HTERT RPE-1 (cell line): ENCODE measurements around the gene MX2.

ENCODE experiments used
- in situ Hi-C: fragments of 300-500 bp; cut with MboI; formaldehyde crosslinking; loops from 4 replicates; pipeline ENCODE4 v1.14.3; 2020; ENCODE audit warnings: low sequenced_read_pairs

Gene MX2

DNA sequence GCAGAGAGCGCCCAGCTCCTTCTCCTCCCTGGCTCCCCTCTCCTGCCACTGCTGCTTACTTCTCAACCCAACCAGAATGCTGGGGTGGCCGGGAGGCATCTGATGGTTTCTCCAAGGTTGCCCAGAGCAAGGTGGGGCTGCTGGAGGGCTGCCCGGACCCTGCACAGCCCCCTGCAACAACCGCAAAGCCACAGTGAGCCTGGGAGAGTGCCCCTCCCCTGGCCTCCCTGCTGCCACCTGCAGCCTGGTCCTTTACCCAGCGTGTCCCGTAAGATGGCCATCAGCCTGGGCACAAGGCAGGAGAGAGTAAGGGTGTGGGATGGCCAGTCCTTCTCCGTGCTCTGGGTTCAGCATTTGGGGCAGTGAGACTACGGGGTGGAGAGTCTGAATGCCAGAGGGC lies 17.0 kb downstream of the MX2 start:
- in situ Hi-C loops, result no loop called here

DNA sequence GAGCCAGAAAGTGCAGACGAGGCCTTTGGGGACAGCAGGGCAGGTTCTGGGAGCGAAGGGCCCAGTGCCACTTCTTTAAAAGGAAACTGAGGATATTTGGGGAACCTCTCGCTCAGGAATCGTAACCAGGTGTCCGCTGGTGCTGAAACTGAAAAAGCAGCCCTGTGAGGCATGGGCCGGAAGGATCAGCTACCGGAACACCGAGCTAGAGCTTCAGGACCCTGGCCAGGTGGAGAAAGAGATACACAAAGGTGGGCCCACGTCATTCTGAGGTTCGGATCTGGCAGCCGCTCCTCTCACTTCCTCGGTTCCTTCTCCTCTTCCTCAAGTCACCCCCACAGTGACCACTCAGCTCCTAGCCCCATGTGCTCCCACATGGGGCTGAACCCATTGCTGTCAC lies 18.1 kb downstream of the MX2 start:
- in situ Hi-C loops, result no loop called here

DNA sequence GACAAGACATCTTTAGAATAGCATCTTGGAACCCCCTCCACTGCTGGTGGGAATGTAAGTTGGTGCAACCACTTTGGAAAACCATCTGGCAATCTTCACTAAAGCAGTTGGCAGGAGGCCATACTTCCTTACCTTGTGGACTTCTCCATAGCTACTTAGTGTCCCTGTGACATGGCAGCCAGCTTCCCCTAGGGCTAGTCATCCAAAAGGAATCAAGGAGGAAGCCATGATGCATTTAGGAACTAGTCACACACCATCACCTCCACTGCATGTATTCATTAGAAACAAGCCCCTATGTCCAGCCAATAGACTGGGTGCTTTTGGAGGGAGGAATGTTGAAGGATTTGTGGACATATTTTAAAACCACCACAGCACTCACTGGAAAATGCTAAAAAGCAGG lies 19.9 kb downstream of the MX2 start:
- in situ Hi-C loops, result no loop called here

DNA sequence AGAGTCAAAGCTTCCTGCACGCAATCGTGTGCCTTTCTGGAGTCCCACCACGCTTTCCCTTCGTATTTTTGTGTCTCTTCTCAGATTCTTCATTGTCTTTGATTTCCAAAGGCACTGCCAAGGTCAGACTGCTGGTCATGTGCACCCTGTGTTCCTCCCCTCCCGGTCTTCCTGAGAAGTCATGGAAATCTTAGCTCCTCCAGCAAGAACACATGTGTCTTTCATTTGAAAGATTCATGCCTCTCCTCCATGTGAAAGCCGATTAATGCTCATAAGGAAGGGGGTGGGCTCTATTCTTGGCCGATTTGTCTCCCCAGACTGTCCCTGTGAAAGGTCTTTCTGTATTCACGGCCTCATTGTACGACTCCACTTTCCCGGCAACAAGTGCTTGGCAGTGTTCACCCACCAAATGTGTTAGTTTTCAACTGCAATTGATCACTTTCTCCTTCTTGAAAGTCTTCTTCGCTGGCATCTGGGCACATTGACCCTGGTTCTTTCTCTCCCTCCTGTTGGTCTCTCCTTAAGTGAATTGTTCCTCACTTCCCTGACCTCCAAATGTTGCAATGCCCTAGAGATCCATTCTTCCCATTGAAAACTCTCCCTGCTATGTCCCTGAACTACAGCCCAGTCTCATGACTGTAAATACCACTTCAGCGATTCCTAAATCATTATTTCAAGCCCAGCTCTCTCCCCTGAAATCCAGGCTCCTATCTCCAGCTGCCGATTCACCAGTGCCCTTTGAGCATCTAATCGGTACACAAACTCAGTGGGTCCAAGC lies 25.4 kb downstream of the MX2 start:
- in situ Hi-C loops, result no loop called here

DNA sequence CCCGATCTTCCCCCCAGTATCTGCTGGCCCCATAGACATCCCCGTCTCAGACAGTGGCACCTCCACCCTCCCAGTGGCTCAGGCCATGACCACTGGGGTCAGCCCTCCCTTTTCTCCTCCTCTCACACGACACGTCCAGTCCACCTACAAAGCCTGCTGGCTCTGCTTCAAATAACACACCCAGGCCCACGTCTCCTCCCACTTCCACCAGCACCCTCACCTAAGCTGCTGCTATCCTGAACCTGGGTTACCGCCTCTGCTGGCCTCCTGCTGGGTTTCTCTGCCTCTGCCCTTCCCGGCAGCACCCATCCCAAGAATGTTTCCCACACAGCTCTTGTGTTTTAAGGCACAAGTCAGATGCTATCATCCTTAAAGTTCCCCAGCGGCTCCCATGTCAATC lies 26.0 kb downstream of the MX2 start:
- in situ Hi-C loops, result no loop called here

DNA sequence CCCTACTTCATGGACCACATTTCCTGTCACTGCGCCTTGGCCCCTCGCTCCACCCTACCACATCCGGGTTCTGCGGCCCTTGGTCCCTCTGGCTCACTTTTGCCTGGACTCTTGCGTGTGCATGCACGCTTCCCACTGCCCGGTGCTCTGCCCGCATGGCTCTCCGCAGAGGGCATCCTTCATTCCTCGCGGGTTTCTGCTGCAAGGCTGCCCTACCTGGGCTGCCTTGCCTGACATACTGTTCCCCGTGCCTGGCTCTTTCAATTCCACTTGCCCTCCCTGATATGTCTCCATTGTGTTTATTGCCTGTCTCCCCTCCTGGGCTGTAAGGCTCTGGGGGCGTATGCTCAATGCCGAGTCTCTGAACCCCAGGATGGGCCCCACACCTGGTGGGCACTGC lies 26.4 kb downstream of the MX2 start:
- in situ Hi-C loops, result no loop called here

DNA sequence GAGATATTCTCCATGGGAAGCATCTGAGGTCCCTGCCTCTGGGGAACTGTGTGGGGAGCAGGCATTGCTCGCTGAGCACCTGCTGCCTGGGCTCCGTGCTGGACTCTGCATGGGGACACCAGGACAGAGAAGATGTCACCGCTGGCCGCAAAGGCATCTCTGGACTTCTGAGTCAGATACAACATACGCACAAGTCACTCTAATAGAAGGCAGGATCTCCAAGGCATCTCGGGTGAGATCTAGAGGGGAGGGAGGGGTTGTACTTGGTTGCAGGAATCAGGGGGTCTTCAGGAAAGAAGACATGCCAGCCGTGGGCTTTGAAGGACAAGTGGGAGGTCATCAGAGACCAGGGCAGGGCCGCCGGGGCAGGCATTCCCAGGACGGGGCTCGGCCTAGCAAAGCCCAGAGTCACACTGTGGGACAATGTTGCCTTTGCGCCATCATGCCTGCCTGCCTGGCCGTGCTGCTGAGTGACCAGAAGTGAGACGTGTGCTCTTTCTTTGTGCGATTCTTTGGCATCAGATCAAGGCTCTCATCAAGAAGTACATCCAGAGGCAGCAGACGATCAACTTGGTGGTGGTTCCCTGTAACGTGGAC lies 28.3 kb downstream of the MX2 start:
- in situ Hi-C loops, result no loop called here

DNA sequence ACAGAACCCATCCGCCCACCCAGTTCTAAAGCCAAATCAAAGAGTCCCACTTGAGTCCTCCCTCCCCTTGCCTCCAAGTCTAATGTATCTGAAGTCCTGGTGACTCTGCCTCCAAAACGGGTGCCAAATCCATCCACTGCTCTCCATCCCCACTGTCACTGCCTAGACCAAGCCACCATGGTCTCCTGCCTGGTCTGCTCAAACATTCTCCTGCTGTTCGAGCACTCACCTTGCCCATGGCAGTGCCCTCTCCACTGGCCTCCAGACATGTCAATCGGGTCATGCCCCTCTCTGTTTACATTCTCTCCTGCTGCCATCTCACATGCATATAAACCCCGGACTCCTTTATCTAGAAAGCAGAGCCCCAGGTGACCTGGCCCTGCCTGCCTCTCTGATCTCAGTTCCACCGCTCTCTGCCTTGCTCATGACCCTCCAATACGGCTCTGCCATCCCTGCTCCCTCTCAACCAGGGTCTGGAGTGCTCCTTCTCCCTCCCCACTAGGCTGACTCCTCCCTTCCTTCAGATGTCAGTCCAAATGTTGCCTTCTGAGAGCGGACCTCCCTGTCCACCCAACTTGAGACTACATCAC lies 32.1 kb downstream of the MX2 start:
- in situ Hi-C loops, result no loop called here

DNA sequence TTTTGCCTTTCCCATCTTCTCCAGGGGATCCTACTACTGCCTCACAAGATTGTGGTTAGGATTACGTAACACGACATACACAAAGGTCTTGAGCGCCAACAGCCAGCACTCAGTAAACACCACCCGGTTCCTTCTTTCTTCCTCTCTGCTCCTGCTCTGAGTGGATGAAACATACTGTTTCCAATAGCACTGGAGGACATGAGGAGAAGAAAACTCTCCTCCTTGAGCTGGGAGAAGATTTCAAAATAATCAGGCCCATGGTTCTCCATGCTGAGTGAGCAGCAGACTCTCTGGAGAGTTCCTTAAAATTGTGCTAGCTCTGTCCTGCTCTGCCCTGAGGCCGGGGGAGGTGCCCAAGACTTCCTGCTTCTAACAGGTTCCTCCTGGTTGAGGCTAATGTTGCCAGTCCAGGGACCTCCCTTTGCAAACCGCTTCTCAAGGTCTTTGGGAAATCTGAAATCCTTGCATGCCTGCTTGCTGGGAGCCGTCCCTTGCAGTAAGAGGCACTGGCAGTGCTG lies 34.8 kb downstream of the MX2 start:
- in situ Hi-C loops, result no loop called here

DNA sequence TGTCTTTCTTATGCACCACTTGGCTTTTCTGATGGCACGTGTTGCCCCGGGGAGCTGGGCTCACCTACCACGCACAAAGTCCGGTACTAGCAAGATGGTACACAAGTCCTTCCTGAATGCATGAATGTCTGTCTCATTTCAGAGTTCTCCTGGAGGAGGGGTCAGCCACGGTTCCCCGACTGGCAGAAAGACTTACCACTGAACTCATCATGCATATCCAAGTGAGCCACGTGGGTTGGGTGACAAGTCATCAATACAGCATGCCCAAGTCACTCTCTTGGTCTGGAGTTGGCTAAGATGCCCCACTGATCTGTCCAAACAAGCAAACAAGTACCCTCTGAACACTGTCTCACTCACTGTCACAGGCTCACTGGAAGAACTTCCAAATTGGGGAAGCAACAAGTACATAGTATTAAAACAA lies 35.7 kb downstream of the MX2 start:
- in situ Hi-C loops, result no loop called here

DNA sequence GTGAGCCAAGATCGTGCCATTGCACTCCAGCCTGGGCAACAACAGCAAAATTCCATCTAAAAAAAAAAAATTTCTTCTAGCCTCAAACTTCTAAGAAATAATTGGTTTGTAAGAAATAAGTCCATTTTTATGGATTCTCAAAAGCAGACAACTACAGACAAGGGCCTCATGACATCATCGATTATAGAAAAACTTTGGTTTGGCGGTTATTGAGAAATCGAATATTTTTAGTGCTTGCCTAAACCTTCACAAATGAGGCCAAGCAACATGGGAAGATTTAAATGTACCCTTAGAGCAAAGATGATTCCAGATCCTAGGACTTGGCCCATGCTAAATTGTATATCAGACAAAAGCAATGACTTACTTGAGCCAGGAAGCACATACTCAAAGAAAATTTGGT lies 36.4 kb downstream of the MX2 start:
- in situ Hi-C loops, result no loop called here

DNA sequence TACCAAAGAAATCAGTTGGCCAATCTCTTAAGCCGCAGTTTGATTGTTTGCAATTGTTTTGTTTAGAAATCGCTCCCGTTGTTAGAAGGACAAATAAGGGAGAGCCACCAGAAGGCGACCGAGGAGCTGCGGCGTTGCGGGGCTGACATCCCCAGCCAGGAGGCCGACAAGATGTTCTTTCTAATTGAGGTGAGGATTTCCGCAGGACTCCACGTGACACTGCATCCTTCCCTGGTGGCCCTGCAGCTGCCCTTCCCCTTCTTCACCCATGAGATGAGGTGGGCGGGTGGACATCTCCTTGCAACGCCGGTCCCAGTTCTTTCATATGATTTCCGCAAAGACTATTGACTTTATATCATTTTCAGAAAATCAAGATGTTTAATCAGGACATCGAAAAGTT lies 37.0 kb downstream of the MX2 start:
- in situ Hi-C loops, result no loop called here

DNA sequence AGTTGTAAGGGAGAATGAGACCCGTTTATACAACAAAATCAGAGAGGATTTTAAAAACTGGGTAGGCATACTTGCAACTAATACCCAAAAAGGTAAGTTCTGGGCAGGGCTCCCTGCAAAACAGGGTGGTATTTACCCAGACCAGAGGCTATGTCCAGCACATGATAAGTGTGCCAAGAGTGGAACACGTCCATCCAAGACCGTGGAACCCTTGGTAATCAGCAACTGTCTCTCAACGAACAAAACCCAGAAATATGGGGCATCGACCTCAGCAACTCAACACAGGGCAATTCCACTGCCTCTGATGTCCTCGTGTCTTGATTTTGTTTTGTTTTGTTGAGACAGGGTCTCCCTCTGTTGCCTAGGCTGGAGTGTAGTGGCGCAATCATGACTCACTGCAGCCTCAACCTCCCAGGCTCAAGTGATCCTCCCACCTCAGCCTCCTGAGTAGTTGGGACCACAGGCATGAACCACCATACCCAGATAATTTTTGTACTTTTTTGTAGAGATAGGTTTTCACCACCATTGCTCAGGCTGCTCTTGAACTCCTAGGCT lies 37.5 kb downstream of the MX2 start:
- in situ Hi-C loops, result no loop called here

DNA sequence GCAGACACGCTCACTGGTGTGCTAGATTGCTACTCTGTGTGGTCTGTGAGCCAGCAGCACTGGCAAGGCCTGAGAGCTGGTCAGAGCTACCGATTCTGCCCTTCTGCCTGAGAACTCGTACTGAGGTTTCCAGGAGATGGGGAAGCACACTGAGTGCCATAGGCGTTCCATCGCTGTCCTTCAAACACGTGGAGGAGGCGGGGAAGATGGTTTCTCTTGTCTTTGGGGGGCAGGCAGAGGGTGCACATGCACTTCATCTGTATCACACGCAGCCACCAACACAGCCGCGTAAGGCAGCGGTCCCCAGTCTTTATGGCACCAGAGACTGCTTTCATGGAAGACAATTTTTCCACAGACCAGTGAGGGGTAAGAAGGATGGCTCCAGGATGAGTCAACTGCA lies 40.4 kb downstream of the MX2 start:
- in situ Hi-C loops, result no loop called here

DNA sequence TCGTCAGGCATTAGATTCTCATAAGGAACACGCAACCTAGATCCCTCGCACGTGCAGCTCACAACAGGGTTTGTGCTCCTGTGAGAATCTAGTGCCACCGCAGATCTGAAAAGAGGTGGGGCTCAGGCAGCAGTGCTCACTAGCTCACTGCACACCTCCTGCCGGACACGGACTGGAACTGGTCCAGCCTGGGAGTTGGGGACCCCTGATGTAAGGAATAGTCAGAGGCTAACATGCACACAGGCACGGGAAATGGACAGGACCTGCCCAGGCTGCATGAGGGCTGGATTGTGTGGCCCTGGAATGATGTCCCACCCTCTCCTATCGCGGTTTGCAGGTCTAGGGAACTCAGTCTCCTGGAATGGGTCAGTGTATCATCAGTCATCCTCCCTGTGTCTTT lies 41.0 kb downstream of the MX2 start:
- in situ Hi-C loops, result no loop called here

DNA sequence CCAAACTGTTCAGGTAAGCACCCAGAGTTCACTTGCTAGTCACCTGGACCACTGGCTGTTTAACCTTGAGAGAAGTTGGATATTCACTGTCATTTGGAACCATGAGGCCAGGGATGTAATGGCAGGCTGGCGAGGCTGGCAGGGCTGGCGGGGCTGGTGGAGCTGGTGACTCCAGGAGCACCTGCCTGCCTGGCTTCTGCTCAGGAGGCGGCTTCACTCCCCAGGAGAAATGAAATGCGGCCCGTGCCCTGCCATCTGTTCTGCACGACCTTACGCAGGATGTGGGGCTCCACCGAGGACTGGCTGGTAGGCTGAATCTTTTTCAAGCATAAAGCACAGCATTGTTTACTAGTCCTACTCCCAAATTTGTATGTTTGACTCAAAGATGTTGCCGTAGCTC lies 41.5 kb downstream of the MX2 start:
- in situ Hi-C loops, result no loop called here

DNA sequence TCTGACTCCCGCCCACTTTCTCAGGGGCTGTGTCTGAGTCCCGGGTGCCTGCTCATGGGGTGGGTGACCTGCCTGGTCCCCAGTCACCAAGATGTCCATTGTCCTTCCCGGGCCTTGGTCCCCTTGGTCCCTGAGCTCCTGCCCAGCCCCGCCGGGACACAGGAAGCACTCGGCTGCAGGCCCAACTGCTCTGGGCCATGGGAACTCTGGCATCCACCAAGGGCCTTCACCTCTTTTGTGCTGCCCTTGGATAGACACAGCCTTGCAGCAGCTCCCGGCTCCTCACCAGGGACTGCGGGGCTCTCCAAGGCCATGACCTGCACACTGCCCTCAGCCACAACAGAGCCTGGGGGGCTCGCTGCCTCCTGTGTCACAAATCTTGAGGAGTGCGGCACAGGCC lies 42.1 kb downstream of the MX2 start:
- in situ Hi-C loops, result no loop called here

DNA sequence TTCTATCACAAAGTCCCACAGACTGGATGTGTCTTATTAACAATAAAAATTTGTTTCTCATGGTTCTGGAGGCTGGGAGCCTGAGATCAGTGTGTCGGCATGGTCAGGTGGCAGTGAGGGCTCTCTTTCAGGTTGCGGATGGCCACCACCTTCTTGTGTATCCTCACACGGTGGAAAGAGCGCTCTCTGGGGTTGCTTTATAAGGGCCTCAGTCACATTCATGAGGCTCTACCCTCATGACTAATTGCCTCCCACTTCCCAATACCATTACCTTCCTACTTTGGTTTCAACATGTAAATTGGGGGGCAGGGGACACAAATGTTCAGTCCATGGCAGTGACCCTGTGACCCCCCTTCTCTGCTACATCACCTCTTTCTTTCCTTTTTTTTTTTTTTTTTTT lies 43.5 kb downstream of the MX2 start:
- in situ Hi-C loops, result no loop called here

DNA sequence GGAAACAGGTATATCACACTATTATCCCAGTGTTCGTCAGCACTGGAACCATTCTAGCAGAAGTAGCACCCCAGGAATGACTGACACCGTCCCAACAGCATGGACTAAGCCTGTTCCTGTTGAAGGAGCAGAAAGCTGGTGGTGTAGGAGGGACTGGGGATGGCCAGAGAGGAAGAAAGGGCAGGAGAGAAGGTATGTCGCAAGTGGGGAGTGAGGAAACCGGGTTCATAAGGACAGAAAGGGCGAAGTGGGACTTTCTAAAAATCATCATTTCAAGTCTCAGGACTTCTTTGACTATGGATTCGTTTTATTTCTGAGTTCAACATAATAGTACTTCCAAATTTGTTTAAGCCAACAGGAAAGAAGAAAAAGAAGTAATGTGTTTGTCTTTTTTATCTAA lies 44.5 kb downstream of the MX2 start:
- in situ Hi-C loops, result no loop called here

DNA sequence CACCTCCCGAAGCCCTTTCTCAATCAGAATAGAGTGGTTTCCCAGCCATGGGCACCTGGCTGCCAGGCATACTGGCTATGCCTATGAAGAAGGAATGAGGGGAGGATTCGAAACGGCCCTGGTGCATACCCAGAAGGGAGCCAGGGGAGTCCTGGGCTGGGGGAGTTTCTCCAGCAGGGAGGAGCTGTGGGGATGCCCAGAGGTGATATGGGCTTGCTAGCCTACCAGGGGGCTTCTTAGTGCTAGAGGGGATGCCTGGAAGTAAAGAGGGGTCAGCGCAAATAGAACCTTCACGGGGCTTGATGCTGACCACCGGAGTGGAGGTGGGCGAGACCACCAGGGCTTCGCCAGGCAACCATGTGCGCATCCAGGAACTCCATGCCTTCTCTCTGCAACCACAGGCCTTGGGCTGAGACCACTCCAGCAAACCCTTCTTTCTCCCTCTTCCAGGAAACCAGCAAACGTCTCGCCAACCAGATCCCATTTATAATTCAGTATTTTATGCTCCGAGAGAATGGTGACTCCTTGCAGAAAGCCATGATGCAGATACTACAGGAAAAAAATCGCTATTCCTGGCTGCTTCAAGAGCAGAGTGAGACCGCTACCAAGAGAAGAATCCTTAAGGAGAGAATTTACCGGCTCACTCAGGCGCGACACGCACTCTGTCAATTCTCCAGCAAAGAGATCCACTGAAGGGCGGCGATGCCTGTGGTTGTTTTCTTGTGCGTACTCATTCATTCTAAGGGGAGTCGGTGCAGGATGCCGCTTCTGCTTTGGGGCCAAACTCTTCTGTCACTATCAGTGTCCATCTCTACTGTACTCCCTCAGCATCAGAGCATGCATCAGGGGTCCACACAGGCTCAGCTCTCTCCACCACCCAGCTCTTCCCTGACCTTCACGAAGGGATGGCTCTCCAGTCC lies 46.0 kb downstream of the MX2 start:
- in situ Hi-C loops, result no loop called here

DNA sequence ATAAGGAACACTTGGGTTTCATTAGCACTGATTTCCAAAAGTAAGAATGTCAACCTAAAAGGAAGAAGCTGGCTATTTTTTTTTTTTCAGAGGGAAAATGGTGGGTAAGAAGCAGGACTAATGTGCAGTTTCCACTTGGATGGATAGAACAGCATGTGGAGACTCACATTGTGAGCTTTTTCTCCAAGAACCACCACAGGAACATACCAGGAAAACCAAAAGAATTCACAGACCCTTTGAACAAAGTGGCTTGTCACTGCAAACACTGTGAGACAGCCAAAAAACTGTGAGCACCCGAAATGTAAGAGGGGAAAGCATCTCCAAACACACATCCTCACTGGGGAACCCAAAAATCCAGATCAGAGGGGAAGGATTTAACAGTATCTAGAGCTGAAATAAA lies 48.5 kb downstream of the MX2 start:
- in situ Hi-C loops, result no loop called here
